ENCODE data around the gene UGT3A2.

DNA sequence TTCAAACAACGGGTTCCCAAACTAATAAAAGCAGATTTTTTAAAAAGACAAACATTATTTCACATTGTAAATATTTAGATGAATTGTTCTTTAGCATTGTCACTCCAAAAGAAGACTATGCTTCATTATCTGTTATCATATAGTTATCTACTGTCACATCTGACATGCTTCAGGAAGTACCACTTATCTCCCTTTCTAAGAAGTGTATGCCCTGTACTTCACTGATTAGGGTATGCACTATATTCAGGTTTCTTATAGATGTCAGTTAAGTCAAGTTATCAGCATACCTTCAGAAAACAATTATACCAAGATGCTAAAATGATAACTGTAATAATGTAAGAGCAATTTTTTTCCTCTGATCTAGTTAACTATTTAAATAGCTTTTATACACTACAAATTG is 44.6 kb upstream of the UGT3A2 start:
- TF ChIP-seq, protein P1, sequence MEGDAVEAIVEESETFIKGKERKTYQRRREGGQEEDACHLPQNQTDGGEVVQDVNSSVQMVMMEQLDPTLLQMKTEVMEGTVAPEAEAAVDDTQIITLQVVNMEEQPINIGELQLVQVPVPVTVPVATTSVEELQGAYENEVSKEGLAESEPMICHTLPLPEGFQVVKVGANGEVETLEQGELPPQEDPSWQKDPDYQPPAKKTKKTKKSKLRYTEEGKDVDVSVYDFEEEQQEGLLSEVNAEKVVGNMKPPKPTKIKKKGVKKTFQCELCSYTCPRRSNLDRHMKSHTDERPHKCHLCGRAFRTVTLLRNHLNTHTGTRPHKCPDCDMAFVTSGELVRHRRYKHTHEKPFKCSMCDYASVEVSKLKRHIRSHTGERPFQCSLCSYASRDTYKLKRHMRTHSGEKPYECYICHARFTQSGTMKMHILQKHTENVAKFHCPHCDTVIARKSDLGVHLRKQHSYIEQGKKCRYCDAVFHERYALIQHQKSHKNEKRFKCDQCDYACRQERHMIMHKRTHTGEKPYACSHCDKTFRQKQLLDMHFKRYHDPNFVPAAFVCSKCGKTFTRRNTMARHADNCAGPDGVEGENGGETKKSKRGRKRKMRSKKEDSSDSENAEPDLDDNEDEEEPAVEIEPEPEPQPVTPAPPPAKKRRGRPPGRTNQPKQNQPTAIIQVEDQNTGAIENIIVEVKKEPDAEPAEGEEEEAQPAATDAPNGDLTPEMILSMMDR (IDR thresholded peaks at IDR 0.05; ENCODE audit: borderline replicate concordance, extremely low read depth, low read length, poor library complexity, severe bottlenecking), result no peak
- TF ChIP-seq EZH2 (IDR thresholded peaks at IDR 0.05; ENCODE audit: borderline replicate concordance, low read depth, low read length, severe bottlenecking), result no peak
